K562 (cell line): ENCODE results near the gene LAMA5. TPM values are rescaled to one million over a fixed set of nuclear protein-coding genes. Genes with fewer than 3 reads are reported as not detected.

Experiments used
- ARID3B ChIP-seq: fragments of 250-450 bp; sonication (Bioruptor Pico); IDR thresholded peaks from 2 replicates; pipeline ENCODE4 v1.4.0; 2020; ENCODE audit warnings: borderline replicate concordance
- BRF2 ChIP-seq: IDR thresholded peaks from 3 replicates; pipeline ENCODE4 v1.6.1; 2011; ENCODE audit warnings: borderline replicate concordance, mild to moderate bottlenecking; ENCODE audit not compliant: insufficient read length, insufficient read depth
- CHD4 ChIP-seq: fragments of 200-600 bp; sonication (generic); IDR thresholded peaks from 3 replicates; pipeline ENCODE4 v1.6.1; 2012; ENCODE audit warnings: low read depth, mild to moderate bottlenecking, mixed read lengths, low read length, inconsistent platforms; ENCODE audit not compliant: insufficient read depth, insufficient replicate concordance, poor library complexity, severe bottlenecking
- CTCF ChIP-seq, 3 experiments: IDR thresholded peaks in 2 of 3; conservative IDR thresholded peaks in 1 of 3; 2 replicates each; pipeline ENCODE4 v1.5.1; 2011 to 2012; ENCODE audit warnings: low read length in 3 of 3, mild to moderate bottlenecking in 3 of 3, control low read depth in 2 of 3, improper control_type of control experiment in 1 of 3, inconsistent platforms in 1 of 3, low read depth in 1 of 3, mixed read lengths in 1 of 3, moderate library complexity in 1 of 3; ENCODE audit not compliant: insufficient read depth in 2 of 3
- ESRRA ChIP-seq: fragments of 450-650 bp; IDR thresholded peaks from 2 replicates; pipeline ENCODE4 v1.6.1; 2014; ENCODE audit warnings: low read depth, mild to moderate bottlenecking, moderate library complexity, borderline replicate concordance
- FOXP1 ChIP-seq: sonication (generic); formaldehyde crosslinking; IDR thresholded peaks from 2 replicates; pipeline ENCODE4 v1.8.0; 2022; ENCODE audit warnings: mild to moderate bottlenecking, missing genetic modification reagents
- GABPA ChIP-seq: fragments of 200-800 bp; sonication (Bioruptor generic); conservative IDR thresholded peaks from 2 replicates; pipeline ENCODE4 v1.6.1; 2016; ENCODE audit warnings: low read depth, missing genetic modification characterization, missing compliant biosample characterization
- JUND ChIP-seq, 2 experiments: IDR thresholded peaks; 2 replicates in 1 of 2; 3 replicates in 1 of 2; pipeline ENCODE4 v1.6.1; 2011; ENCODE audit warnings: borderline replicate concordance in 2 of 2, low read depth in 2 of 2, low read length in 2 of 2, improper control_type of control experiment in 1 of 2, missing biosample characterization in 1 of 2, missing genetic modification characterization in 1 of 2, missing genetic modification reagents in 1 of 2
- MBD2 ChIP-seq: sonication (generic); IDR thresholded peaks from 2 replicates; pipeline ENCODE4 v1.6.1; 2016; ENCODE audit warnings: low read depth, borderline replicate concordance
- MXI1 ChIP-seq: IDR thresholded peaks from 2 replicates; pipeline ENCODE4 v1.6.1; 2011; ENCODE audit warnings: low read depth, mild to moderate bottlenecking, improper control_type of control experiment, low read length
- NRF1 ChIP-seq, 2 experiments: fragments of 450-650 bp; IDR thresholded peaks in 1 of 2; conservative IDR thresholded peaks in 1 of 2; 2 replicates each; pipeline ENCODE4 v1.6.1; 2014; ENCODE audit warnings: mild to moderate bottlenecking in 2 of 2
- OTX1 ChIP-seq: fragments of 450-650 bp; formaldehyde crosslinking; IDR thresholded peaks from 2 replicates; pipeline ENCODE4 v1.4.0; 2022; ENCODE audit warnings: mild to moderate bottlenecking
- POLR2AphosphoS2 ChIP-seq: IDR thresholded peaks from 2 replicates; pipeline ENCODE4 v1.6.1; 2012; ENCODE audit warnings: low read length, improper control_type of control experiment
- POLR2G ChIP-seq: fragments of 200-400 bp; formaldehyde crosslinking; IDR thresholded peaks from 2 replicates; pipeline ENCODE4 v1.6.1; 2017; ENCODE audit warnings: low read depth, mild to moderate bottlenecking, antibody characterized with exemption, low read length, moderate library complexity
- PTBP1 ChIP-seq: fragments of 200-400 bp; formaldehyde crosslinking; IDR thresholded peaks from 2 replicates; pipeline ENCODE4 v1.6.1; 2017; ENCODE audit warnings: low read depth, low read length
- RBM22 ChIP-seq: fragments of 200-400 bp; formaldehyde crosslinking; IDR thresholded peaks from 2 replicates; pipeline ENCODE4 v1.6.1; 2018; ENCODE audit warnings: low read length, low read depth; ENCODE audit not compliant: poor library complexity, severe bottlenecking
- TEAD1 ChIP-seq, 2 experiments: fragments of 450-650 bp in 1 of 2; sonication (generic) in 1 of 2; formaldehyde crosslinking; IDR thresholded peaks; 2 replicates each; pipeline versions ENCODE4 v1.4.0 to v1.8.0; 2020 to 2022; ENCODE audit warnings: mild to moderate bottlenecking in 2 of 2, missing genetic modification reagents in 1 of 2
- TGIF2 ChIP-seq: sonication (generic); formaldehyde crosslinking; IDR thresholded peaks from 2 replicates; pipeline ENCODE4 v1.8.1; 2022; ENCODE audit warnings: mild to moderate bottlenecking, missing genetic modification reagents, moderate library complexity
- TRIM24 ChIP-seq, 2 experiments: fragments of 450-650 bp; IDR thresholded peaks; 2 replicates each; pipeline ENCODE4 v1.6.1; 2016
- YY1 ChIP-seq, 3 experiments: IDR thresholded peaks; 2 replicates each; pipeline ENCODE4 v1.6.1; 2011; ENCODE audit warnings: low read length in 2 of 3, mild to moderate bottlenecking in 2 of 3, moderate library complexity in 2 of 3, borderline replicate concordance in 1 of 3, control low read depth in 1 of 3, low read depth in 1 of 3; ENCODE audit not compliant: insufficient read depth in 3 of 3, insufficient replicate concordance in 2 of 3, control insufficient read depth in 1 of 3, insufficient read length in 1 of 3; ENCODE audit errors: extremely low read depth in 1 of 3
- ZEB2 ChIP-seq: fragments of 450-650 bp; IDR thresholded peaks from 2 replicates; pipeline ENCODE4 v1.6.1; 2016
- ZFP1 ChIP-seq: fragments of 450-650 bp; formaldehyde crosslinking; IDR thresholded peaks from 2 replicates; pipeline ENCODE4 v1.4.0; 2020; ENCODE audit warnings: mild to moderate bottlenecking, mixed read lengths
- ZNF311 ChIP-seq: fragments of 250-450 bp; sonication (Bioruptor Pico); IDR thresholded peaks from 2 replicates; pipeline ENCODE4 v1.4.0; 2020; ENCODE audit warnings: mild to moderate bottlenecking, moderate library complexity
- ZNF583 ChIP-seq: fragments of 250-450 bp; sonication (Bioruptor Pico); IDR thresholded peaks from 2 replicates; pipeline ENCODE4 v1.4.0; 2020
- polyA plus RNA-seq, 8 experiments: library from polyadenylated mRNA; depleted of rRNA in 4 of 8; stranded (reverse) in 5 of 8; unstranded in 3 of 8; fragments of >200 nt; fragmentation: Nextera tagmentation in 2 of 8; fragmentation: Illumina TruSeq in 1 of 8; extraction: Ambion mirVana in 2 of 8; extraction: Trizol in 1 of 8; gene quantifications; 2 replicates each; pipeline versions ENCODE4 v1.2.1 to v1.2.3, GENCODE V29; 2011 to 2014; ENCODE audit warnings: inconsistent platforms in 1 of 8, missing spikeins in 1 of 8
- total RNA-seq, 7 experiments: library from RNA; depleted of rRNA in 6 of 7; stranded (reverse); fragments of >200 nt in 6 of 7; fragmentation: Illumina TruSeq in 2 of 7; extraction: Trizol in 2 of 7; gene quantifications; 2 replicates each; pipeline versions ENCODE4 v1.2.1 to v1.2.3, GENCODE V29; 2011 to 2021; ENCODE audit warnings: low replicate concordance in 1 of 7

Gene LAMA5
- total and polyA plus RNA-seq, 9 of the 15 experiments (the other 6 are each of a cell fraction or from before 2014, with no cell fraction given): 0.31 to 101 (median 7.8) TPM

- TF ChIP-seq CHD4 (no peak), ZFP1 (CRISPR knock-in tag) (no peak), JUND (IDR thresholded peaks at IDR 0.05; ENCODE audit: borderline replicate concordance, low read depth, low read length) (no peak), JUND (tag; IDR thresholded peaks at IDR 0.05; ENCODE audit: borderline replicate concordance, low read depth, low read length) (no peak), ZNF311 (CRISPR knock-in tag) (no peak), ESRRA (no peak), MBD2 (no peak), ZNF583 (CRISPR knock-in tag) (no peak), GABPA (tag) (no peak), YY1 (IDR thresholded peaks at IDR 0.05; ENCODE audit: borderline replicate concordance in 1 of 3, control insufficient read depth in 1 of 3, extremely low read depth in 1 of 3, insufficient read depth in 3 of 3, insufficient read length in 1 of 3, insufficient replicate concordance in 2 of 3, low read depth in 1 of 3, low read length in 2 of 3) (peak in 2 of 3 experiments; percentile 46 to 77), OTX1 (no peak), TGIF2 (no peak), RBM22 (no peak), POLR2G (peak; percentile 84), TRIM24 (IDR thresholded peaks at IDR 0.05) (no peak), NRF1 (conservative IDR thresholded peaks at IDR 0.05 in 1 of 2, IDR thresholded peaks at IDR 0.05 in 1 of 2) (no peak), MXI1 (no peak), PTBP1 (no peak), BRF2 (no peak), TEAD1 (CRISPR knock-in tag; IDR thresholded peaks at IDR 0.05) (no peak), FOXP1 (CRISPR knock-in tag) (no peak), CTCF (IDR thresholded peaks at IDR 0.05 in 2 of 3, conservative IDR thresholded peaks at IDR 0.05 in 1 of 3; ENCODE audit: insufficient read depth in 2 of 3, low read depth in 1 of 3, low read length in 3 of 3) (0 out of 6 replicates have a peak, but pooled peaks of 1 of the 3 experiments have one; percentile 1), POLR2AphosphoS2 (no peak), ZEB2 (no peak), ARID3B (no peak)
These were observed at the start of gene LAMA5 (continued) for GRCh38 chr20:62367136-62367632.
